ENCODE results near the gene LSM11. TPM values are rescaled to one million over a fixed set of nuclear protein-coding genes. Genes with fewer than 3 reads are reported as not detected.
A peak's percentile ranks its signal among the peaks of the same experiment; 100 is the strongest.

Gene LSM11
- polyA plus RNA-seq, 1 experiment: 2.4 TPM

- H3K27me3 ChIP-seq (ENCODE audit: control insufficient read depth, insufficient read depth, low read length): no peaks in the 10 kb centered on the region
- peak overlapping the region; percentile 61 for H3K4me3 ChIP-seq (ENCODE audit: low read depth, low read length)
- DNase-seq (ENCODE audit: low read depth): no peak
- peaks cover 4% of the 10 kb centered on the region; the same call in 1 of the 2 replicates for H3K36me3 ChIP-seq (ENCODE audit: control insufficient read depth, insufficient read depth, low read length)
- no peak for TF ChIP-seq CTCF (IDR thresholded peaks at IDR 0.05; ENCODE audit: insufficient read depth, low read depth, low read length)
- ChIA-PET POLR2A (interaction anchor here (0.6 kb wide), 2 partner anchors 268 to 290 kb away, joined by 4 read pairs; no protein-coding TSS in a partner anchor), CTCF (interaction anchor here (1.0 to 5.4 kb wide), 5 partner anchors 12 to 395 kb away, joined by 3 to 42 read pairs (median 5); partner anchors contain the start of gene LSM11)
These were observed 12.6 kb upstream of the LSM11 start for GRCh38 chr5:157730900-157731271.

- CTCF ChIA-PET: interaction anchor here (0.9 to 5.4 kb wide), 6 partner anchors 12 to 404 kb away, joined by 3 to 42 read pairs (median 4); partner anchors contain the start of gene LSM11
These were observed 12.0 kb upstream of the LSM11 start, which contains the start of gene THG1L for GRCh38 chr5:157731272-157732129. TSS of gene THG1L (plus strand) at chr5:157731420. CDS start at chr5:157731441, 21 bp downstream.

GRCh38 chr5:157732130-157732514 lies 11.4 kb upstream of the LSM11 start:
- Histone ChIP-seq H3K27me3 (ENCODE audit: control insufficient read depth, insufficient read depth, low read length) (no peaks in the 10 kb centered on the region), H3K36me3 (ENCODE audit: control insufficient read depth, insufficient read depth, low read length) (peaks cover 4% of the 10 kb centered on the region), H3K4me3 (ENCODE audit: low read depth, low read length) (peak overlapping the region; percentile 61)
- POLR2A ChIA-PET: interaction anchor here (0.6 kb wide), 1 partner anchor 21 kb away, joined by 9 read pairs; no protein-coding TSS in a partner anchor
- TF ChIP-seq CTCF (IDR thresholded peaks at IDR 0.05; ENCODE audit: insufficient read depth, low read depth, low read length): no peak
- CTCF ChIA-PET: interaction anchor here (0.9 to 5.4 kb wide), 5 partner anchors 11 to 405 kb away, joined by 3 to 42 read pairs (median 5); partner anchors contain the start of gene LSM11
- DNase-seq (ENCODE audit: low read depth): no peak

More at GRCh38 chr5:157731272-157732129, 12.0 kb upstream of the LSM11 start, which contains the start of gene THG1L:
- Histone ChIP-seq H3K4me3 (ENCODE audit: low read depth, low read length) (peak within 1 kb of the TSS; percentile 61), H3K27me3 (ENCODE audit: control insufficient read depth, insufficient read depth, low read length) (no peaks in the 10 kb centered on the region), H3K36me3 (ENCODE audit: control insufficient read depth, insufficient read depth, low read length) (peaks cover 4% of the 10 kb centered on the region; the same call in 1 of the 2 replicates)
- TF ChIP-seq CTCF (IDR thresholded peaks at IDR 0.05; ENCODE audit: insufficient read depth, low read depth, low read length): no peak
- DNase-seq (ENCODE audit: low read depth): peak; percentile 93
- POLR2A ChIA-PET: interaction anchor here (0.6 kb wide), 1 partner anchor 21 kb away, joined by 9 read pairs; no protein-coding TSS in a partner anchor

GRCh38 chr5:157732596-157733262 lies 10.8 kb upstream of the LSM11 start:
- Histone ChIP-seq H3K4me3 (ENCODE audit: low read depth, low read length) (no peak overlapping the region), H3K27me3 (ENCODE audit: control insufficient read depth, insufficient read depth, low read length) (no peaks in the 10 kb centered on the region), H3K36me3 (ENCODE audit: control insufficient read depth, insufficient read depth, low read length) (peaks cover 4% of the 10 kb centered on the region)
- ChIA-PET CTCF (interaction anchor here (5.4 kb wide), 1 partner anchor 10 kb away, joined by 42 read pairs; the partner anchor contains the start of gene LSM11), POLR2A (no interaction called here)
- no peak for TF ChIP-seq CTCF (IDR thresholded peaks at IDR 0.05; ENCODE audit: insufficient read depth, low read depth, low read length)
- DNase-seq (ENCODE audit: low read depth): no peak

Data from BJ (cell line).